HG02885 (cell line): Measurements from ENCODE around the gene ENHO.
"Not testable (repeated sequence)": the region's sequence is repeated elsewhere in the genome, so short reads cannot be mapped to it uniquely, and the experiment has no call there.

Source experiments
- ATAC-seq: cut with Tn5 transposase; IDR thresholded peaks from one replicate; pipeline ENCODE4 v1.9.1; 2021; ENCODE audit warnings: mild to moderate bottlenecking; ENCODE audit not compliant: unreplicated experiment, poor library complexity

Gene ENHO

DNA sequence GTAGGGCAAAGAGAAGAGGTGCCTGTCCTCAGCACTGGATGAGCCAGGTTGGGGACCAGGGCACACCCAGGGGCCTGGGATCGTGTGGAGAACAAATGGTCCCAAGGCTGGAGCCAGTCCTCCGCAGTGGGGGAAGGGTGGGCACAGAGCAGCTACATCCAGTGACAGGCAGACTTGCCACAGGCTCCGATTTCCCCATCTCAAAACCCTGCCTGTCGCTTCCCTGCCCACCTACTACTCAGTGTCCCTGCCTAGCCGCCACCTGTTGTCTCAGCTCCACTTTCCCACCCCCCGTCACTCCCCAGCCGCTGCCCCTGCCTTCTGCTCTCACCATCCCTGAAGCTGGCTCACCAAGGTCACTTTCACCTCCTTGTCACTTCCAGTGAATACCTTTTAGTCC lies 13.9 kb upstream of the ENHO start:
- no peak for ATAC-seq

DNA sequence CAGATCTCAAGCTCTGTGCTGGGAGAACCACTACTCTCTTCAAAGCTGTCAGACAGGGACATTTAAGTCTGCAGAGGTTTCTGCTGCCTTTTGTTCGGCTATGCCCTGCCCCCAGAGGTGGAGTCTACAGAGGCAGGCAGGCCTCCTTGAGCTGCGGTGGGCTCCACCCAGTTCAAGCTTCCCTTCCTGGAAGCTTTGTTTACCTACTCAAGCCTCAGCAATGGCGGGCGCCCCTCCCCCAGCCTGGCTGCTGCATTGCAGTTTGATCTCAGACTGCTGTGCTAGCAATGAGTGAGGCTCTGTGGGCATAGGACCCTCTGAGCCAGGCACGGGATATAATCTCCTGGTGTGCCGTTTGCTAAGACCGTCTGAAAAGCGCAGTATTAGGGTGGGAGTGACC lies 9.3 kb upstream of the ENHO start:
- not testable (repeated sequence) for ATAC-seq

DNA sequence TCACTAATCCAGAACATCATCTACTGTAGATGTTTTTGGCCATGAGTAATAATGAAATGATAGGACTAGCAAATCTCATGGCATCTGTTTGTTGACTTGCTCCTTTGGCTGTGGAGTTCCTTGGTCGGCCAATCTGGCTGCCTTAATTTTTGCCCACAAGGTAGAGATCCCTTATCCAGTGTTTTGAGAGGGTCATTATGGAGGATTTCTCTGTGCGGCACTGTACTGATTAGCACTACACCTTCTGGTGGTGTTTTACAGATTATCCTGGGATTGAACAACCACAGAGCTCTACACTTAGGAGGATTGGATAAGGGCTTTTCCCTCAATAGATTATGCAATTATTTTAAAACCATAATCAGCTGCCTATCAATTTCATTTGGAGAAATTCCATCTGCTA lies 3.2 kb upstream of the ENHO start:
- ATAC-seq = no peak

DNA sequence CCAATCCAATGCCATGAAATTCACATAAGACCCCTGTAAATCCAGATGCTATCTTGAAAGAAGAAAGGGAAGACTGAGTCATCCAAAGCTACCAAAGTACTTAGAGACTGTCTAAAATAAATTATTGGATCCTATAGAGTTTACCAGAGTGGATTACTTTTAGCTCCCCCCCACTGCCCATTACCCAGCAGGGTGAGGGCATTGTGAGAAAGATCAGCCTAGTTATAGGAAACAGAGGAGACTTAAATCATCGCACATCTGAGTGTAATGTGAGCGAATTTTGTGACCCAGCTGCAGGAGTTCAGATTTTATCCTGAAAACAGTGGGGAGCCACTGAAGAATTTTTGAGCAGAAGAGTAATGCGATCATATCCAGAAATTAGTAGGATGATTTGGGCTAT lies 1.6 kb upstream of the ENHO start:
- ATAC-seq = no peak

GRCh38 chr9:34522091-34522887 lies 501 bp downstream of the ENHO start:
- no peak for ATAC-seq

- no peak for ATAC-seq
Measured at GRCh38 chr9:34521406-34522045, 1.3 kb downstream of the ENHO start.

GRCh38 chr9:34520505-34521385 lies 2.0 kb downstream of the ENHO start:
- no peak for ATAC-seq

- ATAC-seq = no peak
Measured at GRCh38 chr9:34520096-34520495, 2.7 kb downstream of the ENHO start.

DNA sequence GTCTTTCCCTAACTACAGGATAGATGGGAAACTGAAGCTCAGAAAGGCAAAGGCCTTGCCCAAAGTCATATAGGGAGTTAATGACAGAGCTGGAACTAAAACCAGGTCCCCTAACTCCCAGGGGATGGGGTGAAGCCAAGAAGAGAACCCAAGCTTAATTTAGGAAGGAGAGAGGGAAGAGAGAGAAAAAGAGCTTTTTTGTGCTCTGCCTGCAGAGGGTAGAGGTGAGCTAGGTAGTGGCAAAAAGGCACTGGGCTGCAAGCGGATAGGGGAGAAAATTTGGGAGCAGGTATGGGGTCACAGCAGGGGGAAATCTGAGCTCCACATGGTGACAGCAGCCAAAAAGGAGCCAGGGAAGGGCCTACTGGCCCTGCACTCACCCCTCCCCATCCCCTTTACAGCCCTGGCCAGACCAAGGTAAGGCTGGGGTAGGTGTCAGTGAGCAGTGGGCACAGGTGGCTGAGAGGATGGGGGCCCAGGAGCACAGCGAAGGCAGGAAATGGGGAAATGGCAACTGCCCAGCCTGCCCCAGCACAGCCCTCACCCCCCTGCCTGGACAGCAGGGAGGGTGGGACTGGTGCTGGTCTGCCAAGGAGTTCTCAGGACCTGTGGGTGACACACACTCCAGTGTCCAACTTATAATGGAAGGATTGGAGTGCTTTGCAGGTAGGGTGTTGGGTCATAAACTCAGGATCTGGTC lies 3.3 kb downstream of the ENHO start:
- ATAC-seq = no peak

- no peak for ATAC-seq
Measured at GRCh38 chr9:34518896-34519295, 3.9 kb downstream of the ENHO start.

DNA sequence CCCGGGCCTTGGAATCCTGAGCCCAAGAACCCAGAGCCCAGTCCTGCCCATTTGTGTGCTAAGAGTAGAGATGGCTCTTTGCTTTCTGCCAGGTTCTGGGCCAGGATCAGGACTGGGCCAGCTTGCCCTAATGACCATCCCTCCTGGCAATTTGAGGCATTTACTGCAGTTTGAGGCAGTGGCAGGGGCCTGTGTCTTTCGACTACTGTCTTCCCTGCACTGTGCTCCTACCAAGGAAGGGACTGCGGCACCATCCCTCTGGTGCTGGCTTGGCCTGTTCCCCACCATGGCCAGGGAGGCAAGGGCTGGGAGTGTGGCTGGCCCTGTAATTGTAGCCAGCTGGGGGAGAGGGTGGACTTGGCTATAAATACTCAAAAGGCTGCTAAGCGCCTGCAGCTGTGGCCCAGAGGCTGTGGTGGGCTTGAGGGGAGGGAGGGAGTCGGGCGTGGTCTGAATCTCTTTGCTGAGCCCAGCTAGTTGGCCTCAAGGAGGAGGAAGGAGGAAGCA lies 4.6 kb downstream of the ENHO start:
- ATAC-seq = no peak

- ATAC-seq = no peak
Measured at GRCh38 chr9:34517185-34517584, 5.6 kb downstream of the ENHO start.

GRCh38 chr9:34515959-34516358 lies 6.8 kb downstream of the ENHO start:
- ATAC-seq = no peak

GRCh38 chr9:34514816-34515215 lies 8.0 kb downstream of the ENHO start:
- ATAC-seq = no peak

GRCh38 chr9:34514401-34514800 lies 8.4 kb downstream of the ENHO start:
- ATAC-seq = no peak

GRCh38 chr9:34513567-34514214 lies 9.1 kb downstream of the ENHO start:
- ATAC-seq = no peak

DNA sequence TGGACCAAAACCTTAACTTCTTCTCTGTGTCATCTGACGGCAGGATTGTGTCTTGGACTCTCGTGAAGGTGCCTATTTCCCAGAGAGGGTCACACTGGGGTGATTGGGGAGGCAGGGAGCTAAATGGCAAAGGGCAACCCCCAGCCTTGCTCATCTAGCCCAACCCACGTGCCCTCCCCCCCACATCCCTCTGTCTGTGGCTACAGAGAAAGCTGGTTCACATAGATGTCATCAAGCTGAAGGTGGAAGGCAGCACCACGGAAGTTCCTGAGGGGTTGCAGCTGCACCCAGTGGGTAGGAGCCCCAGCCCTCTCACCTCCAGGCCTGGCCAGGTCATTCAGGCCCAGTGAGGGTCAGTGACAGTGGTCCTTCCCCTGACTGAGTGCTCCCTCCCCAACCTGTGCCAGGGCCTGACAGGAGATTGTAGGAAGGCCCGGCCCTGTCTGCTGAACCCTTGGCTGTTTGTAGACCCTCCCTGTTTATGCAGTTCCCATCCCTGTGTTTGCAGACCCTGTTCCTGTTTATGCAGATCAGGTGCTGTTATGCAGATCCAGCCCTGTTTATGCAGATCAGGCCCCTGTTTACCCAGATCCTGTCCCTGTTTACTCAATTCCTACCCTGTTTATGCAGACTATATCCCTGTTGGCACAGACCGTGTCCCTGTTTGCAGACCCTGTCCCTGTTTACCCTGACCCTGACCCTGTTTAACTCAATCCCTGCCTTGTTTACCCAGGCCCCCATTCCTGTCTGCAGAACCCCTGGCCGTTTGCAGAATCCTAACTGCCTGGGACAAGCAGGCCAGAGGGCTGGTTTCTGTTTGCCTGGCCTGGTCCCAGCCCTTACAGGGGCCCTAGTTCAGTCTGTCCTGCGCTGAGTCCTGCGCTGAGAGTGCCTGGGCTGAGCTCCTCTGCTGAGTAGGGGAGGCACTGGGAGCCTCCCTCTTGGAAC lies 10.4 kb downstream of the ENHO start:
- ATAC-seq = no peak
